ENCODE results near the gene COL5A2. TPM values are rescaled to one million over a fixed set of nuclear protein-coding genes. Genes with fewer than 3 reads are reported as not detected.

COL5A2 gene
- total RNA-seq, 1 donor from 2014 or later = 459 TPM

- no peaks in the 10 kb centered on the region for H3K9me3 Mint-ChIP-seq
- peaks cover 31% of the 10 kb centered on the region for H3K36me3 Mint-ChIP-seq
- peak overlapping the region; percentile 49 for H3K4me3 Mint-ChIP-seq
- DNase-seq (ENCODE audit: low spot score in 2 of 2, unreplicated experiment in 2 of 2) = no peak
- H3K27ac Mint-ChIP-seq = peak overlapping the region; percentile 93
- H3K27me3 Mint-ChIP-seq (ENCODE audit: low read depth) = no peaks in the 10 kb centered on the region
- no peak for TF ChIP-seq CTCF (IDR thresholded peaks at IDR 0.05; ENCODE audit: unreplicated experiment)
- H3K4me1 Mint-ChIP-seq = peaks cover 47% of the 10 kb centered on the region
Measured at GRCh38 chr2:188986839-188987238, 192.7 kb downstream of the COL5A2 start.

DNA sequence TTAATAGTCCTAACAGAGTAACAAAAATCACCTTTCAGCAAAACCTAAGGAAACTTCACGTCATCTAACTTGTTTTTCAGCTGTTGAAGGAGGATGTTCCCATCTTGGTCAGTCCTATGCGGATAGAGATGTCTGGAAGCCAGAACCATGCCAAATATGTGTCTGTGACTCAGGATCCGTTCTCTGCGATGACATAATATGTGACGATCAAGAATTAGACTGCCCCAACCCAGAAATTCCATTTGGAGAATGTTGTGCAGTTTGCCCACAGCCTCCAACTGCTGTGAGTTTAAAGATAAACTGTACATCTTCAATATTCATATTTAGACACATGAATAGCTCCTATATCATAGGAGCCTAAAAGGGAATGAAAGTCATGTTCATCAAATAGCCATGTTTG, 194.9 kb downstream of the COL5A2 start:
- peaks cover 54% of the 10 kb centered on the region for H3K4me1 Mint-ChIP-seq
- no peak for TF ChIP-seq CTCF (IDR thresholded peaks at IDR 0.05; ENCODE audit: unreplicated experiment)
- no peaks in the 10 kb centered on the region for H3K9me3 Mint-ChIP-seq
- H3K27me3 Mint-ChIP-seq (ENCODE audit: low read depth) = no peaks in the 10 kb centered on the region
- no peak for DNase-seq (ENCODE audit: low spot score in 2 of 2, unreplicated experiment in 2 of 2)
- H3K4me3 Mint-ChIP-seq = peak overlapping the region; percentile 60
- peaks cover 27% of the 10 kb centered on the region for H3K36me3 Mint-ChIP-seq
- H3K27ac Mint-ChIP-seq = peak overlapping the region; percentile 93

- Mint-ChIP-seq H3K27me3 (ENCODE audit: low read depth) (no peaks in the 10 kb centered on the region), H3K9me3 (no peaks in the 10 kb centered on the region), H3K4me1 (peaks cover 58% of the 10 kb centered on the region), H3K4me3 (peak overlapping the region; percentile 60), H3K27ac (peak overlapping the region; percentile 93), H3K36me3 (peaks cover 23% of the 10 kb centered on the region)
- no peak for TF ChIP-seq CTCF (IDR thresholded peaks at IDR 0.05; ENCODE audit: unreplicated experiment)
- no peak for DNase-seq (ENCODE audit: low spot score in 2 of 2, unreplicated experiment in 2 of 2)
Measured at GRCh38 chr2:188984065-188984491, 195.5 kb downstream of the COL5A2 start.

GRCh38 chr2:188983427-188984064, 196.0 kb downstream of the COL5A2 start:
- TF ChIP-seq CTCF (IDR thresholded peaks at IDR 0.05; ENCODE audit: unreplicated experiment) = peak; percentile 57
- peaks cover 64% of the 10 kb centered on the region for H3K4me1 Mint-ChIP-seq
- no peak for DNase-seq (ENCODE audit: low spot score in 2 of 2, unreplicated experiment in 2 of 2)
- H3K36me3 Mint-ChIP-seq = peaks cover 23% of the 10 kb centered on the region
- H3K27ac Mint-ChIP-seq = peak overlapping the region; percentile 93
- H3K4me3 Mint-ChIP-seq = peak overlapping the region; percentile 60
- H3K27me3 Mint-ChIP-seq (ENCODE audit: low read depth) = no peaks in the 10 kb centered on the region
- no peaks in the 10 kb centered on the region for H3K9me3 Mint-ChIP-seq

Small RNAs within 50 kb of the gene (microRNA-seq; reads per million reads assigned to microRNA genes)
- gene MIR3129 (8.5 reads per million, percentile 29 among the genes with 10 or more reads in this experiment), gene MIR3606 (8.2 reads per million, percentile 28 among the genes with 10 or more reads in this experiment)

Other genes with a start within 250 kb of the COL5A2 start
- 7,569 to 7,691 TPM (median 7,584 TPM) in 3 replicates for gene COL3A1, start 205.4 kb downstream of the COL5A2 start, total RNA-seq

Data from mesothelial cell of epicardium (in vitro differentiated cells).